ENCODE results near the gene OR8S1. TPM values are rescaled to one million over a fixed set of nuclear protein-coding genes. Genes with fewer than 3 reads are reported as not detected.

Gene OR8S1
- total and polyA plus RNA-seq, 2 of the 8 experiments (the other 6 are each of a cell fraction or from before 2014, with no cell fraction given) = not detected

- H3K18ac ChIP-seq (ENCODE audit: extremely low read depth, low read length) = no peak within 1 kb of the TSS
- H3K56ac ChIP-seq (replicated peaks; ENCODE audit: insufficient read length, low read depth, low read length) = no peak within 1 kb of the TSS
- H3K27me3 ChIP-seq (replicated peaks in 1 of 4; ENCODE audit: control insufficient read depth in 3 of 4, extremely low read depth in 1 of 4, insufficient read depth in 3 of 4, low read length in 3 of 4) = no peaks in the 10 kb centered on the region
- no peak within 1 kb of the TSS for H4K91ac ChIP-seq (replicated peaks; ENCODE audit: insufficient read length, low read length)
- no peaks in the 10 kb centered on the region for H3K4me1 ChIP-seq (replicated peaks in 1 of 4; ENCODE audit: control insufficient read depth in 3 of 4, insufficient read depth in 4 of 4, low read length in 3 of 4)
- no peak for TF ChIP-seq JUN (IDR thresholded peaks at IDR 0.05; ENCODE audit: low read depth, low read length)
- TF ChIP-seq SP1 (IDR thresholded peaks at IDR 0.05; ENCODE audit: low read depth, low read length) = no peak
- TF ChIP-seq RFX5 (IDR thresholded peaks at IDR 0.05; ENCODE audit: borderline replicate concordance, low read depth, low read length) = no peak
- TF ChIP-seq CHD2 (IDR thresholded peaks at IDR 0.05; ENCODE audit: low read length) = no peak
- no peak for TF ChIP-seq ATF2 (IDR thresholded peaks at IDR 0.05; ENCODE audit: low read length)
- no peak for TF ChIP-seq GABPA (IDR thresholded peaks at IDR 0.05; ENCODE audit: borderline replicate concordance, insufficient read depth, low read length)
- TF ChIP-seq GTF2F1 (IDR thresholded peaks at IDR 0.05; ENCODE audit: borderline replicate concordance, low read depth, low read length) = no peak
- TF ChIP-seq KDM1A (IDR thresholded peaks at IDR 0.05; ENCODE audit: borderline replicate concordance, low read length) = no peak
- no peak for TF ChIP-seq BRCA1 (IDR thresholded peaks at IDR 0.05; ENCODE audit: low read depth, low read length)
- TF ChIP-seq SIN3A (conservative IDR thresholded peaks at IDR 0.05 in 1 of 2, IDR thresholded peaks at IDR 0.05 in 1 of 2; ENCODE audit: low read depth in 1 of 2, low read length in 2 of 2) = no peak
- TF ChIP-seq CREB1 (IDR thresholded peaks at IDR 0.05) = no peak
- no peak for TF ChIP-seq SUZ12 (IDR thresholded peaks at IDR 0.05; ENCODE audit: low read length)
- TF ChIP-seq SP4 (IDR thresholded peaks at IDR 0.05; ENCODE audit: low read length) = no peak
- TF ChIP-seq CHD1 (IDR thresholded peaks at IDR 0.05; ENCODE audit: low read depth, low read length) = no peak
- ChIA-PET CTCF (ENCODE audit: partially characterized antibody) (interaction anchor here (3.8 kb wide), 1 partner anchor 49 kb away, joined by 22 read pairs; no protein-coding TSS in a partner anchor), POLR2A (ENCODE audit: partially characterized antibody) (interaction anchor here (1.1 kb wide), 1 partner anchor 30 kb away, joined by 3 read pairs; no protein-coding TSS in a partner anchor)
- H4K8ac ChIP-seq (ENCODE audit: extremely low read depth, insufficient read depth, low read length) = no peak within 1 kb of the TSS
- H3K4me3 ChIP-seq (ENCODE audit: extremely low read depth in 1 of 4, insufficient read depth in 2 of 4, low read depth in 3 of 4, low read length in 4 of 4) = no peak within 1 kb of the TSS
- no peaks in the 10 kb centered on the region for H3K79me2 ChIP-seq (ENCODE audit: control insufficient read depth in 1 of 2, insufficient read depth in 2 of 2, low read length in 2 of 2)
- no peak within 1 kb of the TSS for H3K27ac ChIP-seq (ENCODE audit: low read depth, low read length)
- H2AK5ac ChIP-seq (ENCODE audit: low read depth, low read length) = no peak within 1 kb of the TSS
- H3K9ac ChIP-seq (replicated peaks in 1 of 4; ENCODE audit: extremely low read depth in 1 of 4, low read depth in 3 of 4, low read length in 3 of 4) = no peak within 1 kb of the TSS
- H4K20me1 ChIP-seq (replicated peaks in 1 of 2; ENCODE audit: control insufficient read depth in 1 of 2, insufficient read depth in 2 of 2, low read length in 2 of 2) = no peaks in the 10 kb centered on the region
- no peaks in the 10 kb centered on the region for H3K9me3 ChIP-seq (ENCODE audit: insufficient read depth in 2 of 2, low read depth in 1 of 2, low read length in 1 of 2)
- H3K79me1 ChIP-seq (ENCODE audit: low read depth, low read length) = no peaks in the 10 kb centered on the region
- H4K5ac ChIP-seq (ENCODE audit: insufficient read length, low read depth, low read length) = no peak within 1 kb of the TSS
- DNase-seq (ENCODE audit: low read depth in 1 of 2, low spot score in 2 of 2) (no peak), FAIRE-seq (no peak)
- no peak within 1 kb of the TSS for H3K14ac ChIP-seq (ENCODE audit: insufficient read length)
- no peaks in the 10 kb centered on the region for H3K23me2 ChIP-seq (ENCODE audit: low read depth, low read length)
- no peak within 1 kb of the TSS for H2AFZ ChIP-seq (ENCODE audit: low read length)
- no peak within 1 kb of the TSS for H2BK5ac ChIP-seq (ENCODE audit: low read depth, low read length)
- no peak within 1 kb of the TSS for H2BK15ac ChIP-seq (ENCODE audit: low read length)
- 92% methylated on average over 1 of the region's 1 CpG; no CpG with 5 or more reads in 1 of the 2 experiments for WGBS, 2 experiments (ENCODE audit: extremely low coverage in 1 of 2, insufficient coverage in 1 of 2, insufficient read length in 1 of 2, insufficient replicate concordance in 2 of 2, low coverage in 1 of 2, low lambda C conversion rate in 2 of 2, missing lambda C conversion rate in 1 of 2)
- no peak within 1 kb of the TSS for H3K4me2 ChIP-seq (ENCODE audit: insufficient read depth in 1 of 2, low read depth in 2 of 2, low read length in 2 of 2)
- H2BK120ac ChIP-seq (replicated peaks; ENCODE audit: low read depth, low read length) = no peak within 1 kb of the TSS
- no peaks in the 10 kb centered on the region for H3K36me3 ChIP-seq (ENCODE audit: control insufficient read depth in 2 of 4, insufficient read depth in 4 of 4, low read length in 3 of 4)
- no peak within 1 kb of the TSS for H3K23ac ChIP-seq (ENCODE audit: insufficient read length)
- H3K4ac ChIP-seq (replicated peaks; ENCODE audit: insufficient read length, low read depth, low read length) = no peak within 1 kb of the TSS
- no peak within 1 kb of the TSS for H2BK12ac ChIP-seq (ENCODE audit: low read depth, low read length)
- H2BK20ac ChIP-seq (ENCODE audit: low read length) = no peak within 1 kb of the TSS
Observed at GRCh38 chr12:48569946-48570345, 44.5 kb downstream of the OR8S1 start, which contains the start of gene LALBA. TSS of gene LALBA (minus strand) at chr12:48570046. CDS start at chr12:48570020, 26 bp downstream.

All from H1 (cell line).